Thyroid gland (tissue), 4 donors: ENCODE results near the gene TNFRSF21.

ENCODE experiments used
- POLR2A ChIP-seq, 2 donors: fragments of 450-650 bp; IDR thresholded peaks; one replicate each; pipeline ENCODE4 v1.6.1; 2017; ENCODE audit warnings: antibody characterized with exemption in 2 of 2, mild to moderate bottlenecking in 2 of 2, moderate library complexity in 1 of 2
- TF ChIP-seq, protein P1 (sequence below), 6 experiments: fragments of 200-600 bp in 3 of 6; fragments of 450-650 bp in 3 of 6; sonication (generic) in 3 of 6; IDR thresholded peaks; one replicate each; pipeline ENCODE4 v1.5.1; 2016 to 2019; ENCODE audit warnings: antibody characterized with exemption in 6 of 6, mild to moderate bottlenecking in 2 of 6, inconsistent platforms in 1 of 6, moderate library complexity in 1 of 6

DNA sequence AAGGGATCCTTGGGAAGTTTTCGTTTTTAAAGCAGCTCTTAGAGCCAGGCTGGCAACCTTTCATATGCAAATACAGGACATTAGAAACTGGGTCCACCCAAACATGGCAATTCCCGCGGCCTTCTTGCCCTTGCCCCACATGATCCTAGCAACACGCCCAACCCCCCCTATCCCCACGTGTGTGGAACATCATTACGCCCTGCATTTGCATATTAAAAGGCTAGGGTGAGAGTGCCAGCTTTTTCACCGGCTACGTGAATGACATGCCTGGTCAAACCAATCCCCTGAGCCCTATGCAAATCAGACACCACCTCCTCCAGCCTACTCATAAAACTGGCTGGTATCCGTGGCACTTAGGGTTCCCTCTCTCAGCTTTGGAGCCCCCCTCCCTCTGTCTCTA, 88.1 kb downstream of the TNFRSF21 start:
- TF ChIP-seq, protein P1, sequence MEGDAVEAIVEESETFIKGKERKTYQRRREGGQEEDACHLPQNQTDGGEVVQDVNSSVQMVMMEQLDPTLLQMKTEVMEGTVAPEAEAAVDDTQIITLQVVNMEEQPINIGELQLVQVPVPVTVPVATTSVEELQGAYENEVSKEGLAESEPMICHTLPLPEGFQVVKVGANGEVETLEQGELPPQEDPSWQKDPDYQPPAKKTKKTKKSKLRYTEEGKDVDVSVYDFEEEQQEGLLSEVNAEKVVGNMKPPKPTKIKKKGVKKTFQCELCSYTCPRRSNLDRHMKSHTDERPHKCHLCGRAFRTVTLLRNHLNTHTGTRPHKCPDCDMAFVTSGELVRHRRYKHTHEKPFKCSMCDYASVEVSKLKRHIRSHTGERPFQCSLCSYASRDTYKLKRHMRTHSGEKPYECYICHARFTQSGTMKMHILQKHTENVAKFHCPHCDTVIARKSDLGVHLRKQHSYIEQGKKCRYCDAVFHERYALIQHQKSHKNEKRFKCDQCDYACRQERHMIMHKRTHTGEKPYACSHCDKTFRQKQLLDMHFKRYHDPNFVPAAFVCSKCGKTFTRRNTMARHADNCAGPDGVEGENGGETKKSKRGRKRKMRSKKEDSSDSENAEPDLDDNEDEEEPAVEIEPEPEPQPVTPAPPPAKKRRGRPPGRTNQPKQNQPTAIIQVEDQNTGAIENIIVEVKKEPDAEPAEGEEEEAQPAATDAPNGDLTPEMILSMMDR (IDR thresholded peaks at IDR 0.05): no peak
- TF ChIP-seq POLR2A (IDR thresholded peaks at IDR 0.05): no peak
